ENCODE data around the gene ANXA2.

Gene ANXA2

GRCh38 chr15:60370105-60370868 lies 27.5 kb downstream of the ANXA2 start:
- peak; percentile 80 for DNase-seq (ENCODE audit: low spot score)

- no peak for DNase-seq (ENCODE audit: low spot score)
Observed at GRCh38 chr15:60369696-60370095, 28.1 kb downstream of the ANXA2 start.

GRCh38 chr15:60364612-60364924 lies 33.2 kb downstream of the ANXA2 start:
- DNase-seq (ENCODE audit: low spot score), result no peak

- DNase-seq (ENCODE audit: low spot score), result no peak
Observed at GRCh38 chr15:60363903-60364611, 33.7 kb downstream of the ANXA2 start.

- DNase-seq (ENCODE audit: low spot score), result no peak
Observed at GRCh38 chr15:60363087-60363549, 34.7 kb downstream of the ANXA2 start.

- DNase-seq (ENCODE audit: low spot score), result peak; percentile 68
Observed at GRCh38 chr15:60362321-60363086, 35.3 kb downstream of the ANXA2 start.

- DNase-seq (ENCODE audit: low spot score), result peak; percentile 51
Observed at GRCh38 chr15:60359738-60360137, 38.0 kb downstream of the ANXA2 start.

- DNase-seq (ENCODE audit: low spot score), result no peak
Observed at GRCh38 chr15:60358935-60359682, 38.7 kb downstream of the ANXA2 start.

- DNase-seq (ENCODE audit: low spot score), result no peak
Observed at GRCh38 chr15:60356832-60357231, 41.0 kb downstream of the ANXA2 start.

- DNase-seq (ENCODE audit: low spot score), result no peak
Observed at GRCh38 chr15:60355148-60355857, 42.5 kb downstream of the ANXA2 start.

GRCh38 chr15:60353245-60353920 lies 44.4 kb downstream of the ANXA2 start:
- peak; percentile 63 for DNase-seq (ENCODE audit: low spot score)

- DNase-seq (ENCODE audit: low spot score), result no peak
Observed at GRCh38 chr15:60352525-60352924, 45.3 kb downstream of the ANXA2 start.

GRCh38 chr15:60351066-60351465 lies 46.7 kb downstream of the ANXA2 start:
- DNase-seq (ENCODE audit: low spot score), result no peak

GRCh38 chr15:60350108-60350507 lies 47.7 kb downstream of the ANXA2 start:
- no peak for DNase-seq (ENCODE audit: low spot score)

GRCh38 chr15:60349589-60349988 lies 48.2 kb downstream of the ANXA2 start:
- DNase-seq (ENCODE audit: low spot score), result no peak

- DNase-seq (ENCODE audit: low spot score), result no peak
Observed at GRCh38 chr15:60347480-60348049, 50.2 kb downstream of the ANXA2 start.

GRCh38 chr15:60346653-60347052 lies 51.1 kb downstream of the ANXA2 start:
- no peak for DNase-seq (ENCODE audit: low spot score)

- no peak for DNase-seq (ENCODE audit: low spot score)
Observed at GRCh38 chr15:60346077-60346476, 51.7 kb downstream of the ANXA2 start.

GRCh38 chr15:60345598-60345997 lies 52.2 kb downstream of the ANXA2 start:
- DNase-seq (ENCODE audit: low spot score), result no peak

GRCh38 chr15:60344987-60345386 lies 52.8 kb downstream of the ANXA2 start:
- DNase-seq (ENCODE audit: low spot score), result no peak

- no peak for DNase-seq (ENCODE audit: low spot score)
Observed at GRCh38 chr15:60344461-60344860, 53.3 kb downstream of the ANXA2 start.

Measured in kidney tubule cell (primary cell).